IMR-90 (cell line): Measurements from ENCODE around the gene WWP2. TPM values are rescaled to one million over a fixed set of nuclear protein-coding genes. Genes with fewer than 3 reads are reported as not detected.

ENCODE experiments used
- ATAC-seq: fragments of 200-7000 bp; cut with Tn5 transposase; 2 replicates; pipeline ENCODE4 v1.9.1; 2020; ENCODE audit warnings: low read depth, mild to moderate bottlenecking, moderate library complexity
- BruUV-seq: library from RNA; stranded (reverse); fragments of 400-500 nt; replicated peaks from 2 replicates; lab custom pipeline; 2021; lab: Mats Ljungman, UMichigan
- CTCF ChIA-PET: fragments of 300-600 bp; formaldehyde crosslinking; extraction: SDS; loops from one replicate; lab custom pipeline; 2021; ENCODE audit warnings: antibody characterized with exemption; lab: Yijun Ruan, JAX
- POLR2A ChIA-PET: fragments of 300-600 bp; sonication (Branson Sonifier 250); formaldehyde crosslinking; loops from one replicate; lab custom pipeline; 2022; ENCODE audit warnings: antibody characterized with exemption; ENCODE audit not compliant: unreplicated experiment; lab: Charles Lee
- DNase-seq: peaks from one replicate; pipeline ENCODE4 v3.0.0; 2013
- H2AFZ ChIP-seq: replicated peaks from 2 replicates; pipeline ENCODE3; 2013; ENCODE audit warnings: low read length, mild to moderate bottlenecking; ENCODE audit not compliant: poor library complexity
- H2AK5ac ChIP-seq: 2 replicates; pipeline ENCODE4 v1.6.1; 2013; ENCODE audit warnings: low read depth, low read length, inconsistent platforms
- H2AK9ac ChIP-seq: replicated peaks from 2 replicates; pipeline ENCODE3; 2013; ENCODE audit warnings: mild to moderate bottlenecking, low read depth, low read length, moderate library complexity; ENCODE audit not compliant: poor library complexity
- H2BK120ac ChIP-seq: 2 replicates; pipeline ENCODE4 v1.6.1; 2013; ENCODE audit warnings: low read depth, low read length, inconsistent platforms
- H2BK15ac ChIP-seq: 3 replicates; pipeline ENCODE4 v1.6.1; 2013; ENCODE audit warnings: low read depth, low read length, inconsistent platforms
- H2BK20ac ChIP-seq: 2 replicates; pipeline ENCODE4 v1.6.1; 2013; ENCODE audit warnings: low read depth, mild to moderate bottlenecking, inconsistent platforms, low read length, moderate library complexity
- H2BK5ac ChIP-seq: 2 replicates; pipeline ENCODE4 v1.6.1; 2013; ENCODE audit warnings: mild to moderate bottlenecking, low read depth, low read length, inconsistent platforms; ENCODE audit not compliant: poor library complexity, severe bottlenecking
- H3K14ac ChIP-seq: replicated peaks from 2 replicates; pipeline ENCODE4 v1.6.1; 2013; ENCODE audit warnings: low read depth, low read length, inconsistent platforms
- H3K18ac ChIP-seq: 2 replicates; pipeline ENCODE4 v1.6.1; 2013; ENCODE audit warnings: low read depth, low read length, control low read depth
- H3K23ac ChIP-seq: 2 replicates; pipeline ENCODE4 v1.6.1; 2013; ENCODE audit warnings: low read depth, low read length, inconsistent platforms
- H3K27ac ChIP-seq: 2 replicates; pipeline ENCODE4 v1.5.1; 2013; ENCODE audit warnings: mild to moderate bottlenecking, control low read depth, low read length; ENCODE audit not compliant: insufficient read depth
- H3K27me3 ChIP-seq: 2 replicates; pipeline ENCODE4 v1.6.1; 2013; ENCODE audit warnings: low read length; ENCODE audit not compliant: control insufficient read depth, insufficient read depth
- H3K36me3 ChIP-seq: 2 replicates; pipeline ENCODE4 v1.6.1; 2013; ENCODE audit warnings: low read length, mixed read lengths; ENCODE audit not compliant: control insufficient read depth, insufficient read depth
- H3K4ac ChIP-seq: 2 replicates; pipeline ENCODE4 v1.6.1; 2013; ENCODE audit warnings: low read depth, low read length, inconsistent platforms
- H3K4me1 ChIP-seq: 2 replicates; pipeline ENCODE4 v1.6.1; 2013; ENCODE audit warnings: low read length, mixed read lengths; ENCODE audit not compliant: control insufficient read depth, insufficient read depth
- H3K4me2 ChIP-seq: 2 replicates; pipeline ENCODE4 v1.6.1; 2013; ENCODE audit warnings: low read depth, mild to moderate bottlenecking, control low read depth, low read length, moderate library complexity
- H3K4me3 ChIP-seq: 2 replicates; pipeline ENCODE4 v1.5.1; 2013; ENCODE audit warnings: low read depth, mild to moderate bottlenecking, control low read depth, low read length, moderate library complexity; ENCODE audit not compliant: insufficient read depth
- H3K56ac ChIP-seq: 2 replicates; pipeline ENCODE4 v1.6.1; 2013; ENCODE audit warnings: low read length, inconsistent platforms; ENCODE audit not compliant: insufficient read depth; ENCODE audit errors: extremely low read depth
- H3K79me1 ChIP-seq, 2 experiments: 2 replicates each; pipeline ENCODE4 v1.6.1; 2013; ENCODE audit warnings: low read length in 2 of 2, inconsistent platforms in 1 of 2, low read depth in 1 of 2
- H3K9ac ChIP-seq: 2 replicates; pipeline ENCODE4 v1.6.1; 2013; ENCODE audit warnings: low read depth, low read length, control low read depth
- H3K9me1 ChIP-seq: 2 replicates; pipeline ENCODE4 v1.6.1; 2013; ENCODE audit warnings: low read length, inconsistent platforms; ENCODE audit not compliant: insufficient read depth
- H3K9me3 ChIP-seq: 2 replicates; pipeline ENCODE4 v1.6.1; 2013; ENCODE audit warnings: low read length; ENCODE audit not compliant: control insufficient read depth, insufficient read depth
- H4K20me1 ChIP-seq: 2 replicates; pipeline ENCODE4 v1.6.1; 2013; ENCODE audit warnings: low read length, inconsistent platforms; ENCODE audit not compliant: insufficient read depth
- H4K5ac ChIP-seq: 2 replicates; pipeline ENCODE4 v1.6.1; 2013; ENCODE audit warnings: mild to moderate bottlenecking, low read depth, low read length, control low read depth
- H4K8ac ChIP-seq, 2 experiments: 2 replicates each; pipeline ENCODE4 v1.6.1; 2013; ENCODE audit warnings: low read depth in 2 of 2, low read length in 2 of 2, control low read depth in 1 of 2, inconsistent platforms in 1 of 2
- H4K91ac ChIP-seq: 2 replicates; pipeline ENCODE4 v1.6.1; 2013; ENCODE audit warnings: low read depth, low read length, inconsistent platforms; ENCODE audit not compliant: insufficient read depth
- CEBPB ChIP-seq: IDR thresholded peaks from 2 replicates; pipeline ENCODE4 v1.6.1; 2012; ENCODE audit warnings: low read depth, low read length, improper control_type of control experiment
- CHD1 ChIP-seq: IDR thresholded peaks from 2 replicates; pipeline ENCODE4 v1.6.1; 2012; ENCODE audit warnings: low read depth, low read length, improper control_type of control experiment
- CTCF ChIP-seq: conservative IDR thresholded peaks from 2 replicates; pipeline ENCODE4 v1.5.1; 2012; ENCODE audit warnings: mild to moderate bottlenecking, low read depth, low read length, improper control_type of control experiment
- FOS ChIP-seq: fragments of 150-350 bp; IDR thresholded peaks from 2 replicates; pipeline ENCODE4 v1.6.1; 2016; ENCODE audit warnings: low read depth, low read length
- WGBS, 2 experiments: methylation state at CpG; one replicate each; pipeline versions ENCODE4 v1.1.5 to v1.1.7; 2013; ENCODE audit warnings: missing lambda C conversion rate in 2 of 2; ENCODE audit not compliant: insufficient read length in 1 of 2; ENCODE audit errors: extremely low coverage in 2 of 2; 5-methylcytosine and 5-hydroxymethylcytosine counted together
- dilution Hi-C: fragments of 300-500 bp; cut with HindIII; formaldehyde crosslinking; loops from one replicate; pipeline ENCODE4 v1.14.3; 2018; ENCODE audit warnings: low sequenced_read_pairs; ENCODE audit not compliant: unreplicated experiment
- in situ Hi-C: fragments of 300-500 bp; cut with MboI; formaldehyde crosslinking; loops from 3 replicates; pipeline ENCODE4 v1.14.3; 2019; ENCODE audit warnings: low sequenced_read_pairs, inconsistent platforms, mixed read lengths
- intact Hi-C: fragments of 100-400 bp; cut with micrococcal nuclease; formaldehyde crosslinking; loops from 2 replicates; pipeline ENCODE4 v1.10.0; 2022
- polyA plus RNA-seq, 3 experiments: library from polyadenylated mRNA; depleted of rRNA; stranded (reverse); fragments of >200 nt; gene quantifications; 2 replicates each; pipeline ENCODE4 v1.2.3, GENCODE V29; 2012; ENCODE audit warnings: low replicate concordance in 1 of 3
- total RNA-seq: library from RNA; depleted of rRNA; stranded (reverse); fragments of >200 nt; gene quantifications from 2 replicates; pipeline ENCODE4 v1.2.3, GENCODE V29; 2012

Gene WWP2
- total and polyA plus RNA-seq, 2 of the 4 experiments (the other 2 are of a cell fraction) = 12.7 to 13.7 TPM

GRCh38 chr16:69831212-69832123 is 69.3 kb downstream of the WWP2 start:
- Histone ChIP-seq H2AFZ (no peak overlapping the region), H3K9ac (no peak overlapping the region), H4K5ac (peak overlapping the region; percentile 61; the same call in 1 of the 2 replicates), H3K27me3 (no peaks in the 10 kb centered on the region), H3K36me3 (0 out of 2 replicates have a peak, but pooled peaks cover 1% of the 10 kb centered on the region), H2BK120ac (peak overlapping the region; percentile 76; the same call in 1 of the 2 replicates), H2BK5ac (peak overlapping the region; percentile 52), H2BK15ac (no peak overlapping the region; the same call in 2 of the 3 replicates), H4K20me1 (peaks cover 4% of the 10 kb centered on the region; the same call in 1 of the 2 replicates), H3K23ac (no peak overlapping the region; the same call in none of the 2 replicates), H3K18ac (peak overlapping the region; percentile 65; the same call in 1 of the 2 replicates), H4K8ac (peak overlapping the region in 1 of 2 experiments; percentile 79; a peak in 1 of 4 replicates), H2AK5ac (peak overlapping the region; percentile 40; the same call in 1 of the 2 replicates), H3K27ac (no peak overlapping the region), H2BK20ac (no peak overlapping the region), H3K79me1 (peaks cover 3 to 23% of the 10 kb centered on the region in 2 experiments), H3K9me3 (no peaks in the 10 kb centered on the region), H3K4me2 (peak overlapping the region; percentile 6; the same call in 1 of the 2 replicates), H3K14ac (peak overlapping the region; percentile 77; the same call in 1 of the 2 replicates), H3K9me1 (peaks cover 16% of the 10 kb centered on the region), H2AK9ac (no peak overlapping the region), H3K56ac (0 out of 2 replicates have a peak overlapping the region, but pooled peaks have one; percentile 4), H3K4me1 (peaks cover 20% of the 10 kb centered on the region), H4K91ac (peak overlapping the region; percentile 38; the same call in 1 of the 2 replicates), H3K4ac (peak overlapping the region; percentile 15; the same call in 1 of the 2 replicates), H3K4me3 (no peak overlapping the region)
- CTCF ChIA-PET = no interaction called here
- WGBS, 2 experiments = 91% methylated on average over 4 of the region's 13 CpGs; no CpG with 5 or more reads in 1 of the 2 experiments
- peak; percentile 57 for DNase-seq
- ATAC-seq = 0 out of 2 replicates have a peak, but pooled peaks have one; percentile 25
- dilution Hi-C loops (no loop called here), intact Hi-C loops (loop anchor here (5.0 kb wide), 1 partner anchor 71 kb away; no protein-coding TSS in a partner anchor), in situ Hi-C loops (no loop called here)
- BruUV-seq = no TSS peak
- POLR2A ChIA-PET = no interaction called here
- TF ChIP-seq CHD1 (no peak), CTCF (no peak), CEBPB (no peak), FOS (peak; percentile 64; the same call in 1 of the 2 replicates)
